NCI-H1105 treated with DMSO at 0.1 percent for 48 hours (cell line): ENCODE results near the gene AKT1.

ENCODE experiments used
- DNase-seq: peaks from one replicate; lab custom pipeline; 2025; lab: John Stamatoyannopoulos, UW

AKT1 gene

GRCh38 chr14:104799244-104800014 lies 3.9 kb upstream of the AKT1 start:
- no peak for DNase-seq

GRCh38 chr14:104798300-104799243 lies 3.0 kb upstream of the AKT1 start:
- DNase-seq, result no peak

DNA sequence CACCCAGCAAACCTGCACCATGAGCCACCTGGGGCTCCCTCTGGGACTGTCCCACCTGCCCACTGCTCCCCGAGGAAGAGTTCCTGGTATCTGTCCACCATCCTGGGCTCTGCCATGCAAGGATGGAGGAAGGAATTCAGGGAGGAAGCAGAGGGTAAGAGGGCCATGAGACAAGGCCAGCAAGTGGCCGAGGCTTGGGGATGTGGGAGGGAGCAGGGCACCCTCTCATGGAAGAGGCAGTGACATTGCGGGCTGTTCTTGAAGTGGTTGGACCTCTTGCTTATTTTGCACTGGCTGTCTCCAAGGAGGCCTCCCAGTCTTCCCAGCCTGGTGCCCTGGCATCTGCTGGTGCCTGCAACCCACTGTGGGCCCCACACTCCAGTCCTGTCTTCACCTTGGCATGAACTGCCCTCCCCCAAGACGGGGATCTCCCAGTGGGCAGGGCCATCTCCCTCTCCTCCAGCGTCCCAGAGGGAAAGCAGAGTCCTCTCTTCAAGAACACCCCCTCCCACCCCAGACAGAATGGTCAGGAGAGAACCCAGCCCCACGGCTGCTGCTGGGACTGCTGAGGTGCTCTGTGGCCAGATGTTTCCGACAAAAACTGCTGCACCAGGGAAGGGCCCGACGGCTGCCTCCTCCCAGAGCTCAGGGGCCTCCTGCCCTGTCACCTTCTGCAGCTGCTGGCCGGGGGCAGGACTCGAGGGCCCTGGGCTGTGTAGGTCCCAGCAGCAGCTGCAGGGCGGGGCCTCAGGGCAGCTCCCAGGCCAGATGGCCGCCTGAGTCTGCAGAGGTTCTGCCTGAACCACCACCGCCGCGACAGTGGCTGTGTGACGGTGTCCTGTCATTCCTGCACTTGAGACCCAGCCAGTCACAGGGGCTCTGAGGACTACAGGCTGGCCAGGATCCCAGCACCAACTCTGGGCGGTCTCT lies 1.8 kb upstream of the AKT1 start:
- no peak for DNase-seq

DNA sequence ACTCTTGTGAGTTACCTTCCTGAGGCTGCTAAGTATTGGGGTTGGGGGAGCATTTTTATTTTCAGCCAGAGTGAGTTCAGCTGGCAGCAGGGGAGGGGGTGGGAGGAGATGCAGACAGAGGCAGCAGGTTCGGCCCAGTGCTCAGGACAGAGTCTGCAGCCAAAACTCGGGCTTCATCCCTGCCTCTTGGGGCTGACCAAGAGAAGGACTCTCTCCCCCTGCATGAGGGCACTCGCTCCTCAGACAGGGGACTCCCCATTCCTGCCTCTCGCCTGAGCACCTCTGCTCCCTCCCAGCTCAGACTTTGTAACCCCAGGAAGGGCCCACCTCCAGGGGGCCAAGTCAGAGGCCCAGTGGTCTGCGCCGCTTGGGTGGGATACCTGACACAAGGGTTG lies 1.1 kb upstream of the AKT1 start:
- DNase-seq, result no peak

DNA sequence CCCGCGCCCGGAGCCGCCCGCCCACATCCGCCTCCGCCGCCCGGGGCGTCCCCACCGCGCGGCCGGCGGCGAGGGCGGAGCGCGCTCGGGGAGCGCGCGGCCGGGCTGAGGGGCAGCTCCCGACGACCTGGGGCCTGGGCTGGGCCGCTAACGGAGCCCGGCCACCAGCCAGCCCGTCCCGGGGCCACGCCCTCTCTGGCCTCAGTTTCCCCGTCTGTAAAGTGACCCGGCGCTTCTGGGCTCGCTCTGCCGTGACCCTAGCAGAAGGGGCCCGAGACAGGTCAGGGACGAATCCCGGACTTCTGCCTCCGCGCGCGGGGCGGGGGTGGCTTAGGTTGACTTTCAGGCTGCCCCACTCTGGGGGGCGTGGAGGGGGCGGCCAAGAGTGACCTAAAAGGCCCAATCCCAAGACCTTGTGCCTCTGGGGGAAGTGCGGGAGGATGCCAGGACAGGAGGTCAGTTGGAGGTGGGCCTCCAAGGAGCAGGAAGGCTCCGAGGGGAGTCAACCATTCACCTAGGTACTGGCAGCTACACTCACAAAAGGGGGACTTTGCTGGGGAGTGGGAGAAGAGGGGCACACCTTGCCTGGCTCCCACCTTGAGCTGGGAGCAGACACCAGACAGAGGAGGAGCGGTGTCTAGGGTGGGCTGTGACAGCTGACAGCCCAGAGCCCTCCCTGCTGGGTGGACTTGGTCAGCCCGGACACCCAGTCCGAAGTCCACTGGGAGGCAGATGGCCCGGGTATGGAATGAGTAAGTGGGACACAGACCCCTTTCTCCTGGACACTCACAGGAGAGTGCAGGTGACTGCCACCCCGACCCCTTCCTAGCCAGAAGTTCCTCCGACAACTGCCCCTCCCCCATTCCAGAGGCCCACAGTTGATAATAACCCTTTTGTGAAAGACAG lies 486 bp upstream of the AKT1 start:
- no peak for DNase-seq

GRCh38 chr14:104794631-104794992 lies 936 bp downstream of the AKT1 start:
- DNase-seq, result no peak

DNA sequence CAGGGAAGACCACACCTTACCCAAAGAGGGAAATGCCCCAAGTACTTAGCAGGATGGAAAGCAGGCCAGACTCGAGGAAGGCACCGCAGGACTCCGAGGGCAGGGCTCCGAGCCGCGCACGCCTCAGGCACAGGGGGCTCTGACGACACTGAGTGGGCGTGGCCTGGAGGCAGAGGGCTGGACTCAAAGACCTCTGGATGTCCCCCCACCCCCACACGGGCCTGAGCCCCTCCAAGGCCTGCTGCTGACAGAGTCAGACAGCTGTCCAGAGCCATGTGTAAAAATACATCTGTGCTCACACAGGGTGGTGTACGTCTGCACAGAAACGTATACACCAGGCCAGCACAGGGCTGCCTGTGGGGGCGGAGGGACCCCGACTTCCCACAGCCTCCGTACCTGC lies 1.4 kb downstream of the AKT1 start:
- DNase-seq, result no peak

DNA sequence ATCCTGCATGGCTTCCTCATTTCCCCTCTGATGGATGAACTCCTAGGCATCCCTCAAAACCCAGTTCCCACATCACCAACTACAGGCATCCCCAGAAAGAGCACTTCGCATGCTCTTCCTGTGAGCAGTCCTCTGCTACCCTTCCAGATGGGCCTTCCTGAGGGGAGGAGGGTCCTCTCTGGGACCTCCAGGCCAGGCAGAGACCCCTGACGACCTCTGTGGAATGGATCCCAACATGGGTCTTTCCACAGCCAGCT lies 1.9 kb downstream of the AKT1 start:
- DNase-seq, result no peak

- no peak for DNase-seq
These were observed 2.4 kb downstream of the AKT1 start for GRCh38 chr14:104792945-104793702.

DNA sequence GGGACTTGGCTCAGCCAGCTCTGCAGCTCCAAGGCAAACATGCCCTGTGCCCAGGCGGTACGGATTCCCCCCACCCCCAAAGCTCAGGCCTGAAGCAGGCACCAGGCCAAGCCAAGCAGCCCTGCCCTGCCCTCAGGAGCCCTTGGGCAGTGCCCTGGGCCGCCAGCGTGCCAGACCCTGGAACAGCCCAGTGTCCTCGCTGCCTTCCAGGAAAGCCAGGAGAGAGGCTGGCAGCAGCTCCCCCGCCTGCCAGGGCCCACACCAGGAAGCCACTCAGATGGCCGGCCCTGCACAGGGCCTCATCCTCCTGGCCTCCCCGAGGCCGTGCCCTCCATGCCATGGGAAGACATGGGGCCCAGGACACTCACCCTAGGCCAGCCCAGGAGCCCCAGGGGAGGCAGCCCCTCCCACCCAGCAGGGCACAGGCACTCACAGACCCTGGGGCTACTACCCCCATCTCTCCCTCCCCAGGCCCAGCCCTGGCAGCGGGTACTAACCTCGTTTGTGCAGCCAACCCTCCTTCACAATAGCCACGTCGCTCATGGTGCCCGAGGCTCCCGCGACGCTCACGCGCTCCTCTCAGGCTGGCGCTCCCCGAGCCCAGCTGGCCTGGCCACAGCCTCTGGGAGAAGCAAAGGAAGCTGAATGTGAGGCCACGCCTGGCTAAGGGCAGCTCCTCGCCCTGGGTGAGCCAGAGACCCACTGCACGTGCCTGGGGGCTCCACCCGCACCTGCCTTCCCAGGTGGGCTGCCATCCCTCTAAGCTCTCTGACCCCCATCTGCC lies 3.3 kb downstream of the AKT1 start:
- DNase-seq, result no peak

GRCh38 chr14:104791425-104791824 lies 4.1 kb downstream of the AKT1 start:
- DNase-seq, result no peak

DNA sequence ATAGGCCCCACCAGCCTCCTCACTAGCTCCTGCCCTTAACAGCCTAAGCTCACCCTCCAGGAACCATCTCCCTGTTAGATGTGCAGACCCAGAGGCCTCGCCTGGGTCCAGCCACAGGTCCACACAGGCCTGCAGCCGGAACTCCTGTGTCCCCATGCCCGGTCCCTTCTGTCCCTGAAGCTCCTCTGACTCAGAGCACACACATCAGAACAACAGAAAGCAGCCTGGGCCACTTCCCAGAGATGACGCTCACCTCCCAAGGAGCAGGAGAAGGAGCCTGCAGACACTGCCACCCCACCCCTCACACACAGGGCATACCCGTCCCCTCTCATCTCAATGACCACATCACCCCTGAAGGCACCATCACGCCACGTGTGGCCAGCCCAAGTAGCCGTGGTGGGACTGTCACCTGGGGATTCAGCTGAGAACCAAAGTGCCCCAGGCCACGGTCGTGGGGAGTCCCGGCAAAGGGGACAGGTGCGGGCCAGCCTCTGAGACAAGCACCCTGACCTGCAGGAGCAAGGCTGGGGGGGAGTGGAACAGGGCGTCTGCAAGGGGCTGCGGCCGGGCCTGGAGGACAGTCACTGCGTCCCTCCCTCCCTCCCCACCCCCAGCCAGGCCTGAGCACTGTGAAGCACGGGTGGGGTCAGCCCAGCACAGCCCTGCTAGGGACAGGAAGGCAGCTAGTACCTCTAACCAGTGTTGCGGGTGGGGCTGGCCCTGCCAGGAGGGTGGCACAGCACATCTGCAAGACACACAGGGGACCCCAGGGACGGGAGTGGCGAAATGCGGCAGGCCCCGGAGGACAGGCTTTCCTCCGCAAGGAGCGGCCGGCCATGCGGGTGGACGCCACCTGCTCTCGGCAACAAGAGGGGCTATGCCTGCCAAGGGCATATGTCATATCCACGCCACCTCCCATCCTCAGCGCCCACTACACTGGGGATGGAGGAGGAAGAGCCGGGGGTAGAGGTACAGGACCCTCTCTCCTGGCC lies 5.5 kb downstream of the AKT1 start:
- DNase-seq, result no peak

DNA sequence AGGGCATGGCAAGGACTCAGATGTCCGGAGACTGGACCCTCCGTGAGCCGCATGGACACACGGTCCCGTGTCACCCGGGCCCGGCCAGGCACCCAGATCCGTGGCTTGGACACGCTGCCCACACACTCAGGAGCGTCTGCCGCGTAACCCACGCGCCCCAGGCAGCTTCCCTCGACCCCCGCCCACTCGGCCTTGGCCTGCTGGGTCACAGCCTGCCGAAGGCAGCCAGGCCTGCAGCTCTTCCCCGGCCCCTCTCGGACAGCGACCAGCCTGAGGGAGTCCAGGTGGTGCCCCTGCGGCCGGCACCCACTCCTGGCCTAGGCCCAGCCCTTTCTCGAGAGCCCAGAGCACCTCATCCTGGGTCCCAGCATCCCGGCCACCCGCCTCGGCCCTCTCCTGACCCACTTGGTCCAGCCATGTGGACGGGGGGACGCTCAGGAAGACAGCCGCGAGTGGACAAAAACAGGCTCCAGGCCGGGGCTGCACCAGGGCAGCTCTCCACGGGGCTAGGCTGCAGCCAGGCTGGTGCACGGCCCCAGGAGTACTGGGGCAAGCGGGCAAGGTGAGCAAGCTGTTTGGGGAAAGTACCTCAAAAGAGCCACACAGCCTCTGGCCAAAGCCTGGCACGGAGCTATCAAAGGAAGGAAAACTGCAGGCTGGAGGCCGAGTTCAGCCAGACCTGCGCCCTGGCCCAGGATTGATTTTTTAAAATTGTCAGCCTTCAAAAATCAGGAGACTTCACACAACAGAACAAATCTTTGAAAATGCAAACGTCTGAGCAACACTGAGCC lies 6.5 kb downstream of the AKT1 start:
- no peak for DNase-seq

DNA sequence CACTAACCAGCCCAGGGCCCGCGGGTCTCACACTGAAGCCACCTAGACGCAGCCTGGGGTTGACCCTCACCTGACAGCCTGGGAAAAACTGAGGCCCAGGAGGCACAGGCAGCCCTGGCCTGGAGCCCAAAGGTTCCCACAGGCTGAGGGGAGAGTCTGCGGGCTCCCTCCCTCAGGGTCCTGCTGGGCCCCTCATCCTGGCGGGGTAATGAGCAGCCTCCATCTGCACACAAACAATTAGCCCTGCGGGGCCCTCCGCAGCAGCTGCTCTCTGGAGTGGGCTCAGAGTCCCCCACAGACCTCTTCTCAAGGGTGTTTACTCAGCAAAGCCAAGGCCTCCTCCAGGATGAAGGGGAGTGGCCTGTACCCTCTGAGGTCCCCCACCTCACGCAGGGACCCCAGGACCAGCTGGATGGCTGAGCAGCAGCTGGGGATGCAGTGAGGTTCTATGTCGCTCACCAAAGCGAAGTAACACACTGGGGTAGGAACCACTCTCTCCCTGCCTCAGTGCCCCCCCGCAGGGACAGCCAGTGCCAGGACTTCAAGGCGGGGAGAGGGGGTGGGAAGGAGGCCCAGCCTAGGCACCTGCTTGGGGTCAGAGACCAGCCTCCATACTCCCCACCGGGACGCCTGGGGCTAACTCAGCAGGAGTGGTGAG lies 7.3 kb downstream of the AKT1 start:
- peak; percentile 19 for DNase-seq

DNA sequence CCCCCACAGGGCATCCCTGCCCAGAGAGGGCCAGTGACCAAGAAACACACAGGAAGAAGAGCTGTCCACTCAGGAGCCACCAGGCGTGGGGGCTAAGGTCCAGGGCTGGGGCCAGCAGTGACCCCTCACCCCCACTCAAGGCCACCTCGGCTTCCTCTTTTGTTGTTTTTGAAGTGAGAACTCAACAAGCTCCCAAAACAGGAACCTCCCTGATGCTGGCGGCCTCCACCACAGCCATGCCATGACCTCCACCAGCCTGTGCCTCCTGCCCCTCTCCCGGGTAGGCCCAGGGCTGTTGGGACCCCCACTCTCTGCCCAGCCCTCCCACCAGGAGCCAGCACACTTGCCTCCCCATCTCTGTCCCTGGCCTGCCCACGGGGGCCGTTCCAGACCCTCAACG lies 7.8 kb downstream of the AKT1 start:
- no peak for DNase-seq

GRCh38 chr14:104786726-104787675 lies 8.5 kb downstream of the AKT1 start:
- no peak for DNase-seq
